Left ventricle myocardium inferior (tissue), 1 donor: ENCODE results near the gene IRF4. TPM values are rescaled to one million over a fixed set of nuclear protein-coding genes. Genes with fewer than 3 reads are reported as not detected.

Source experiments
- DNase-seq: peaks from one replicate; pipeline ENCODE4 v3.0.0-alpha.2; 2020
- H3K27ac ChIP-seq: fragments of 200-600 bp; replicated peaks from 2 replicates; pipeline ENCODE4 v1.8.0; 2021
- H3K27me3 ChIP-seq: fragments of 200-600 bp; 2 replicates; pipeline ENCODE4 v1.8.0; 2021; ENCODE audit warnings: low read depth
- H3K36me3 ChIP-seq: fragments of 200-600 bp; 2 replicates; pipeline ENCODE4 v1.8.0; 2021
- H3K4me1 ChIP-seq: fragments of 200-600 bp; 2 replicates; pipeline ENCODE4 v1.8.0; 2021
- H3K4me3 ChIP-seq: fragments of 200-600 bp; 2 replicates; pipeline ENCODE4 v1.8.0; 2021; ENCODE audit warnings: mild to moderate bottlenecking, moderate library complexity
- H3K9me3 ChIP-seq: fragments of 200-600 bp; replicated peaks from 2 replicates; pipeline ENCODE4 v1.8.0; 2021
- CTCF ChIP-seq: fragments of 200-600 bp; IDR thresholded peaks from 2 replicates; pipeline ENCODE4 v1.8.0; 2021; ENCODE audit warnings: antibody characterized with exemption, mild to moderate bottlenecking, borderline replicate concordance
- intact Hi-C: fragments of 100-400 bp; cut with micrococcal nuclease; formaldehyde crosslinking; loops from one replicate; pipeline ENCODE4 v1.11.0; 2022
- total RNA-seq: library from RNA; stranded (reverse); fragmentation: NEBNext Ultra II Directional; extraction: Animal tissue kit (Norgen Biotek cat#: 25700); gene quantifications from one replicate; pipeline ENCODE4 v1.2.1, GENCODE V29; 2021
- donor health status: DM: no; HTN: yes; CAD: no; lungs with severe emphysema.

IRF4 gene
- total RNA-seq, 1 donor from 2014 or later, result 0.22 TPM

DNA sequence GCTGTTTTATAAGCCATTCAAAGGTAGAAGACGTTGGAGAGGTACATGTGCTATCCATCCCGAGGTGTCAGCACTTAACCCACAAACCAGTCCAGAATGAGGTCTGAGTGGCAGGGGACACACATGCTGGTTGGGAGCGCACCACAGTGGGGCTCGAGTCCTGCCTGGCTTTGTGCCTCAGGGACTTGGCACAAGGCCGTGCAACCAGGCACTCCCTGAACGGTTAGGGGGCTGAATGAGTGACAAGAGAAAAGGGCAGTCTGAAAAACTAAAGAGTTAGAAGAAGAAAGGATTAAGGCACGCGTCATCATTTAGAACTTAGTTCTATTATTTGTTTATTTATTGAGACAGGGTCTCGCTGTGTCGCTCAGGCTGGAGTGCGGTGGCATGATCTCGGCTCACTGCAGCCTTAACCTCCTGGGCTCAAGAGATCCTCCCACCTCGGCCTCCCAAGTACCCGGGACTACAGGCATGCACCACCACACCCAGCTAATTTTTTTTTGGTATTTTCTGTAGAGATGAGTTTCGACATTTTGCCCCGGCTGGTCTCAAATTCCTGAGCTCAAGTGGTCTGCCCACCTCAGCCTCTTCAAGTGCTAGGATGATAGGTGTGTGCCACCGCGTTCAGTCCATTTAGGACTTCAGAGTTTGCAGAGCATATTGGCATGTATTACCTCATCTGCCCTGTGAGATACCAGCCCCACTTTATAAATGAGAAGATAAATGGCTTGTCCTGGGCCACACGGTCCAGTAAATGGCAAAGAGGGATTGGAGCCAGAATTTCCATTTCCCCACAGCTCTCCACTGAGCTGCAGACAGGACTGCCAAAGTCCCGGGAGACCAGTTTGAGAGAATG, 47.4 kb upstream of the IRF4 start:
- DNase-seq, result no peak
- H3K27me3 ChIP-seq, result no peaks in the 10 kb centered on the region

DNA sequence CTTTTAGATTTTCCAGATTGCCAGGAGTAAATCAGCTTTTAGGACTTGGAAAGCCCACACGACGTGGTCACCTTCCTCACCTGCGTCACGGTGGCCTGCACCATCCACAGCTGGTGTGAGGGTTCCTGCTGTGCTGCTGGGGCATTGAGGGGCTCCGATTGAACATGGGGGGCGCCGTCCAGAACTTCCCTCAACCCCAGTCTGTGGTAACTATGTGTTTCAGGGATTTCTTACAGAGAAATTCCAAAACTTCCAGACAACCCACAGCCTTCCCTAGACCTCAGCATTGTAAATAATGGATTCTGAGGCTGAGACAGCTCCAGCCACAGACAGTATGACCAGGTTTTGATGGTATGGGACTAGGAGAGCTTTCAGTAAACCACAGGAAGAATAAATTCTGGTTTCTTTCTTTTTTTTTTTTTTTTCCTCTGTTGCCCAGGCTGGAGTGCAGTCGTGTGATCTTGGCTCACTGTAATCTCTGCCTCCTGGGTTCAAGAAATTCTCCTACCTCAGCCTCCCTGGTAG, 46.7 kb upstream of the IRF4 start:
- peaks cover 24% of the 10 kb centered on the region for H3K36me3 ChIP-seq
- DNase-seq, result no peak
- H3K4me3 ChIP-seq, result no peak overlapping the region
- no peak overlapping the region for H3K27ac ChIP-seq
- H3K9me3 ChIP-seq, result no peaks in the 10 kb centered on the region
- TF ChIP-seq CTCF, result no peak
- H3K4me1 ChIP-seq, result peaks cover 42% of the 10 kb centered on the region
- no peaks in the 10 kb centered on the region for H3K27me3 ChIP-seq
- intact Hi-C loops, result no loop called here

More for the DNA sequence above, 47.4 kb upstream of the IRF4 start:
- H3K4me3 ChIP-seq, result no peak overlapping the region
- no peak overlapping the region for H3K27ac ChIP-seq
- intact Hi-C loops, result no loop called here
- TF ChIP-seq CTCF, result no peak
- H3K36me3 ChIP-seq, result peaks cover 17% of the 10 kb centered on the region
- H3K9me3 ChIP-seq, result no peaks in the 10 kb centered on the region
- peaks cover 48% of the 10 kb centered on the region for H3K4me1 ChIP-seq

DNA sequence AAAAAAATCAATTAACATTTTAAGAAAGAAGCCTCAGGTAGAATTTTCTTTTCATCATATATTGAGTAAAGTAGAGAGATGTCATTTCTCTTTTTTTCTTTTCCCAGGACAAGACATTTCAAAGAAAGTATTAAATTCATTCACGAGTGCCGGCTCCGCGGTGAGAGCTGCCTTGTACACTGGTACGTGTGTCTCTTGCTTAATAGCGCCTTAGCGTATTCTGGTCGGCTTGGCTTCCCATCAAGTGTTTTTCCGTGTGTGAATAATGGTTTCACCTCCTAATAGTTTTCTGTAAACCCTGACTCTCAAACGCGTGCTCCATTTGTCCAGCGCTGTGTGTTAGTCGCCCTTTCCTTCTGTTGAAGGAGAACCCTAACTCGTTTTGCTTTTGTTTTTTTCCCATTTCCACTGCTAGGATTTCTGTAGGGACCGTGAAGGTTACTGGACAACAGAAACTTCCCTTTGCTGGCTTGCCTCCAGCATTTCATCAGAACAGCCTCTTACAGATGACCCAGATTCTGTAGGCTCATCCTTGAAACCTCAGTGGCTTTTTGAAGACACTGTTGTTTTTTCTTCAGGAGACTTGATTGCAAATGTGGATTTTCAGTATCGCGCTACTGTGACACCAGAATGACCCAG, 45.7 kb upstream of the IRF4 start:
- Histone ChIP-seq H3K4me1 (peaks cover 42% of the 10 kb centered on the region), H3K36me3 (peaks cover 29% of the 10 kb centered on the region), H3K27ac (no peak overlapping the region), H3K9me3 (no peaks in the 10 kb centered on the region), H3K4me3 (no peak overlapping the region), H3K27me3 (no peaks in the 10 kb centered on the region)
- TF ChIP-seq CTCF, result no peak
- no peak for DNase-seq
- intact Hi-C loops, result no loop called here

DNA sequence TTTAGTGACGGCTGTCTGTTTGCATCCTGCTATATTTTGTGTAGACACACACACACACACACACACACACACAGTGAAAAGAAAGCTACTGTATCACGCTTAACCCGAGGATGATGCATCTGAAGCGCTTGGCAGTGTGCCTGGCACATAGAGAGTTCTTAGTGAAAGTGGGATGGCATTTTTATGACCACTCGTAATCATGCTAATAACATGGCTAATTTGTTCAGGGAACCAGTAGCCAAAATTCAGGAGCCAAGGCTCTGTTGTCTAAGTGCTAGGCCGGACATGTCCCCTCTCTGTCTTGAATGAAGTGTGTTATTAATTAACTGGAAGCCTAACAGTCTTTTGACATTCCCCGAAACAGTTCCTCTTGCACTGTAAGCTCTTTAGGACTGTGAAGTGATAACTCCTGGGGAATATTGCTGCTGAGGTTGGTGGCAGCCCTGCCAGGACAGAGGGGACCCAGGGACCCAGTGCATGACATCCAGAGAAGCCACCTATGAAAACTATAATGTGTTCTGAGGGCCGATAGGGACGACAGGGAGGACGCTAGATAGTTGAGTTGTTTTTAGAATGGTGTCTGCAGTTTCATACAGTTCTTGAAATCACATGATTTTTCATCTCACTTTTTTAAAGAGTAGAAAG, 45.0 kb upstream of the IRF4 start:
- Histone ChIP-seq H3K36me3 (peaks cover 32% of the 10 kb centered on the region), H3K9me3 (no peaks in the 10 kb centered on the region), H3K4me3 (no peak overlapping the region), H3K27ac (no peak overlapping the region), H3K4me1 (peaks cover 42% of the 10 kb centered on the region), H3K27me3 (no peaks in the 10 kb centered on the region)
- DNase-seq, result no peak
- TF ChIP-seq CTCF, result no peak
- intact Hi-C loops, result no loop called here

DNA sequence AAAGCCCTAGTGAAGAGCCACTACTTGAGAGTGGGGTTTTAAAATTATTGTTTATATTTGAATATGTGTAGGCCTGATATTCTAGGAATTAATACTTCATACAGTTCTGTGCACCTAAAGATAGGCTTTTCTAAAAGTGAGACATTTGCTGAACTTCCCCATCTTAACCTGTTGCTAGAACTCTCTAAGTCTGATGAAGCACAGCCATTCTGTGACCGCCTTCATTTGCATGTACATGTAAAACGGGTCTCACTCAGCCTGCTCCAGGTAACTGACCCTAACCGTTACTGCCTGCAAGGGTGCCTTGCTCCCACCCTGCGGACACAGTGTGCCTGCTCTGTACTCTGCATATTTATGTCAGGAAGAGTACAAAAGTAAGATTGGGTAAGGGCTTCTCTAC, 44.3 kb upstream of the IRF4 start:
- intact Hi-C loops, result no loop called here
- no peak for DNase-seq
- Histone ChIP-seq H3K27me3 (no peaks in the 10 kb centered on the region), H3K36me3 (peaks cover 32% of the 10 kb centered on the region), H3K9me3 (no peaks in the 10 kb centered on the region), H3K4me1 (peaks cover 38% of the 10 kb centered on the region), H3K4me3 (no peak overlapping the region), H3K27ac (no peak overlapping the region)
- no peak for TF ChIP-seq CTCF
